Mesendoderm (in vitro differentiated cells): ENCODE results near the gene IGSF8.

Experiments used
- DNase-seq: peaks from one replicate; pipeline ENCODE4 v3.0.0; 2013
- H2AK5ac ChIP-seq: 2 replicates; pipeline ENCODE4 v1.6.1; 2013; ENCODE audit warnings: low read length, inconsistent platforms
- H2BK120ac ChIP-seq: 2 replicates; pipeline ENCODE4 v1.6.1; 2013; ENCODE audit warnings: low read depth, mild to moderate bottlenecking, low read length, moderate library complexity, mixed read lengths
- H2BK15ac ChIP-seq: replicated peaks from 2 replicates; pipeline ENCODE4 v1.6.1; 2013; ENCODE audit warnings: low read depth, mild to moderate bottlenecking, moderate library complexity
- H2BK5ac ChIP-seq: 2 replicates; pipeline ENCODE4 v1.6.1; 2013; ENCODE audit warnings: low read length, inconsistent platforms
- H3K18ac ChIP-seq: 2 replicates; pipeline ENCODE4 v1.6.1; 2013; ENCODE audit warnings: mild to moderate bottlenecking, low read length, mixed read lengths
- H3K23ac ChIP-seq: one replicate; pipeline ENCODE4 v1.6.1; 2013; ENCODE audit warnings: low read length
- H3K27ac ChIP-seq: 2 replicates; pipeline ENCODE4 v1.5.1; 2013; ENCODE audit warnings: low read depth, mild to moderate bottlenecking, inconsistent platforms, low read length, moderate library complexity
- H3K27me3 ChIP-seq: 2 replicates; pipeline ENCODE4 v1.6.1; 2013; ENCODE audit warnings: low read length, control low read depth, mild to moderate bottlenecking, inconsistent platforms; ENCODE audit not compliant: insufficient read depth, poor library complexity
- H3K36me3 ChIP-seq: 2 replicates; pipeline ENCODE4 v1.6.1; 2013; ENCODE audit warnings: low read length, inconsistent platforms; ENCODE audit not compliant: control insufficient read depth, insufficient read depth
- H3K4ac ChIP-seq: one replicate; pipeline ENCODE4 v1.6.1; 2013; ENCODE audit warnings: low read depth, mild to moderate bottlenecking, low read length, moderate library complexity
- H3K4me1 ChIP-seq: 2 replicates; pipeline ENCODE4 v1.6.1; 2013; ENCODE audit warnings: low read depth, low read length, inconsistent platforms; ENCODE audit not compliant: control insufficient read depth
- H3K4me2 ChIP-seq: 2 replicates; pipeline ENCODE4 v1.6.1; 2013; ENCODE audit warnings: low read length
- H3K4me3 ChIP-seq: 2 replicates; pipeline ENCODE4 v1.5.1; 2013; ENCODE audit warnings: mild to moderate bottlenecking, low read length
- H3K56ac ChIP-seq: one replicate; pipeline ENCODE4 v1.6.1; 2013; ENCODE audit warnings: low read length
- H3K79me1 ChIP-seq: 2 replicates; pipeline ENCODE4 v1.6.1; 2013; ENCODE audit warnings: low read length, inconsistent platforms
- H3K79me2 ChIP-seq: 2 replicates; pipeline ENCODE4 v1.6.1; 2013; ENCODE audit warnings: mild to moderate bottlenecking, low read length; ENCODE audit not compliant: control insufficient read depth, insufficient read depth
- H3K9ac ChIP-seq: 2 replicates; pipeline ENCODE4 v1.6.1; 2013; ENCODE audit warnings: low read length, inconsistent platforms
- H4K5ac ChIP-seq: one replicate; pipeline ENCODE4 v1.6.1; 2013; ENCODE audit warnings: low read length
- H4K8ac ChIP-seq: one replicate; pipeline ENCODE4 v1.6.1; 2013; ENCODE audit warnings: low read depth, mild to moderate bottlenecking, control low read depth, low read length, moderate library complexity
- WGBS: extraction: QIAGEN DNeasy Blood & Tissue Kit; methylation state at CpG from one replicate; pipeline ENCODE4 v1.1.7; 2013; ENCODE audit warnings: low lambda C conversion rate, missing lambda C conversion rate; ENCODE audit not compliant: insufficient coverage; ENCODE audit errors: extremely low coverage; 5-methylcytosine and 5-hydroxymethylcytosine counted together

The IGSF8 gene

DNA sequence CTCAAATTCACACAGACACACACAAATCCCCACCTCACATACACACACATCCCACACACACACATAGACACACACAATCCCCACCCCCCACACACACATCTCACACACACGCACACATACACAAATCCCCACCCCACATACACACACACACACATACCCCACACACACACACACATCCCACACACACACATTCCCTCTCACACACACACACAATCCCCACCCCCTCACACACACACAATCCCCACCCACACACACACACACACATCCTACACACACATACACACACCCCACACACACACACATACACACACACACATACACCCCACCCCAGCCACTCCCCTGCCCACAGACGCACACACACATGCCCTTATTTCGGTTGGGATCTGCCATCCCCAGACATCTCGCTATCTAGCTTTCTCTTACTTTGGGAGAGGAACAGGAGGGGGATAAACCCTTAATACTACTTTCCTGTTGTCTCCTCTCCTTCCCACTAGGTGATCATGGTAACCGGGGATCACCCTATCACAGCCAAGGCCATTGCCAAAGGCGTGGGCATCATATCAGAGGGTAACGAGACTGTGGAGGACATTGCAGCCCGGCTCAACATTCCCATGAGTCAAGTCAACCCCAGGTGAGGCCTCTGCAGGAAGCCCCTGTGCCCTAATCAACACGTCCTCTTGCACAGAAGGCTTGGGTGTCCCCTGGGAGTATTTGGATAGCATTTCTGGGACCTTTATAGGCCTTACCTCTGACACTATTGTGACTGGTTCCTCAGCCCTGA is 35.8 kb upstream of the IGSF8 start:
- H2BK120ac ChIP-seq = no peak overlapping the region
- no peak overlapping the region for H3K9ac ChIP-seq
- no peaks in the 10 kb centered on the region for H3K27me3 ChIP-seq
- H3K79me1 ChIP-seq = no peaks in the 10 kb centered on the region
- no peak overlapping the region for H3K4me2 ChIP-seq
- no peak overlapping the region for H3K4me3 ChIP-seq
- no peak overlapping the region for H3K23ac ChIP-seq
- no peak overlapping the region for H2BK5ac ChIP-seq
- no peak overlapping the region for H4K5ac ChIP-seq
- H3K4ac ChIP-seq = no peak overlapping the region
- no peak for DNase-seq
- WGBS = 100% methylated on average over 1 of the region's 9 CpGs
- H3K79me2 ChIP-seq = no peaks in the 10 kb centered on the region
- no peaks in the 10 kb centered on the region for H3K4me1 ChIP-seq
- no peak overlapping the region for H2BK15ac ChIP-seq
- H2AK5ac ChIP-seq = no peak overlapping the region
- H3K27ac ChIP-seq = no peak overlapping the region
- no peak overlapping the region for H3K56ac ChIP-seq
- H4K8ac ChIP-seq = no peak overlapping the region
- no peaks in the 10 kb centered on the region for H3K36me3 ChIP-seq
- H3K18ac ChIP-seq = no peak overlapping the region

DNA sequence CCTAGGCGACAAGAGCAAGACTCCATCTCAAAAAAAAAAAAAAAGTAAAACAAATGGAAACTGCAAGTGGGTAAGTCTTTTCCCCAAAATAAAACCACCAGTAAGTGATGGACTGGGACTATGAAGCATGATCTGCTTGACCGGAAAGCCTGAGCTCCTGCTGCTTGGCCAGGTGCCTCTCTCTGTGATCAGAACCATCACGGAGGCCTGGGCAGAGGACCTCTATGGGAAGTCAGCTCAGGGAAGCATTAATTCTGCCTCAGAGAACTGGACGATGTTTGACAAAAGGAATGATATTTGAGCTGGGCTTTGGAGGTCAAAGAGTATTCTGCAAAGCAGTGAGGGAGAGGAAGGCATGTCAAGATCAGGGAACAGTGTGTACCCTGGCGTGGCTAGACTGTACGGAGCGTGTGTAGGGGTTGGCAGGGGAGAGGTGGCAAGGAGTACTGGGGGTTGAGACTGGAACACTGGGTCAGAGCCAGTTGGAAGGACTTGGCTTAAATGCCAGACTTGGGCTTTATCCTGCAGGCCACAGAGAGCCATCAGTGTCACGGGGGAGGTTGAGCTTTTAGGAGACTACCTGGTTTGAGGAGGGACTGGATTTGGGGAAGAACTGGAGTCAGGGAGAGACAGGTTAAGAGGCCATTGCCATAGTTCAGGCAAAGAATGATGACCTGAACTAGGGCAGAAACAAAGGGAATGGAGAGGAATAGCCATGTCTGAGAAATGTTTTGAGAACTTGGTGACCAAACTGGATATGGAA is 33.6 kb upstream of the IGSF8 start:
- Histone ChIP-seq H2BK120ac (no peak overlapping the region), H3K18ac (no peak overlapping the region), H3K79me2 (no peaks in the 10 kb centered on the region), H3K9ac (no peak overlapping the region), H3K4me3 (no peak overlapping the region), H3K36me3 (no peaks in the 10 kb centered on the region), H3K4ac (no peak overlapping the region), H3K27me3 (no peaks in the 10 kb centered on the region), H3K56ac (no peak overlapping the region), H4K8ac (no peak overlapping the region), H3K4me1 (no peaks in the 10 kb centered on the region), H3K79me1 (no peaks in the 10 kb centered on the region), H3K27ac (no peak overlapping the region), H2BK5ac (no peak overlapping the region), H4K5ac (no peak overlapping the region), H2BK15ac (no peak overlapping the region), H2AK5ac (no peak overlapping the region), H3K4me2 (no peak overlapping the region), H3K23ac (no peak overlapping the region)
- WGBS = no CpG with 5 or more reads among the region's 8 CpGs
- DNase-seq = no peak

DNA sequence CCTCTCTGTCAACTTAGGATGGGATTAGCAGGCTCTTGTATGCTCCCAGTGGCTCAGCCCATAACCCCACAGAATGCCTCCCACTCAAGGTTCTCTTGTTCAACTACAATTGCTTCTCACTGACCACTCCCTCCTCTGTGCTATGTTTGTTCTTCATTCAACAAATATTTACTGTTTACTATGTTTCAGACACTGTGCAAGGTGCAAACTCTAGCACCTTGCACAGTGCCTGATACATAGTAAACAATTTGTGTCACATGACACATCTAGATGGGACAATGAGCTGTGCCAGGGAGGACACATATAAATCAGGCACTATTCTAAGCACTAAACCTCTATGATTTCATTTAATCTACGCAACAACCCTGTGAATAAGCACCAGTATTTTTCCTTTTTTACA is 32.5 kb upstream of the IGSF8 start:
- H2BK120ac ChIP-seq = no peak overlapping the region
- H3K4ac ChIP-seq = no peak overlapping the region
- H3K27me3 ChIP-seq = no peaks in the 10 kb centered on the region
- no peak overlapping the region for H4K8ac ChIP-seq
- H3K79me1 ChIP-seq = no peaks in the 10 kb centered on the region
- H3K27ac ChIP-seq = no peak overlapping the region
- DNase-seq = no peak
- H3K4me3 ChIP-seq = no peak overlapping the region
- no peak overlapping the region for H3K4me2 ChIP-seq
- no peak overlapping the region for H3K56ac ChIP-seq
- no peak overlapping the region for H3K18ac ChIP-seq
- H4K5ac ChIP-seq = no peak overlapping the region
- H2BK5ac ChIP-seq = no peak overlapping the region
- no peak overlapping the region for H3K9ac ChIP-seq
- H3K36me3 ChIP-seq = no peaks in the 10 kb centered on the region
- no peak overlapping the region for H3K23ac ChIP-seq
- H3K79me2 ChIP-seq = no peaks in the 10 kb centered on the region
- H2BK15ac ChIP-seq = no peak overlapping the region
- H2AK5ac ChIP-seq = no peak overlapping the region
- no CpG with 5 or more reads among the region's 1 CpG for WGBS
- no peaks in the 10 kb centered on the region for H3K4me1 ChIP-seq

DNA sequence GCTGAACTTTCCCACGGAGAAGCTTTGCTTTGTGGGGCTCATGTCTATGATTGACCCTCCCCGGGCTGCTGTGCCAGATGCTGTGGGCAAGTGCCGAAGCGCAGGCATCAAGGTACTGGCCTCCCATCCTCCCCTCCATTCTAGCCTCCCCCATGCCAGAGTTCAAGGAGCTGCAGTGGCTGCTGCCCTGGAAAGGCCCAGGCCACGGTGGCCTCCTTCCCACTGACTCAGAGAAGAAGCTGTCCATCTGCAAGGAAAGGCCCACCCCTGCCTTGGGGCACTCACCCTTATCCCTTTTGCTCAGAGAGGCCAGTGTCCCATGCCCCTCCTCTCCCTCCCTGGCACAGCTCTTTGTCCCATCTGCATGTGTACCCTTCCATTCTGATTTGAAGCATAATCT is 32.1 kb upstream of the IGSF8 start:
- H3K4me3 ChIP-seq = no peak overlapping the region
- H3K79me2 ChIP-seq = no peaks in the 10 kb centered on the region
- H2BK15ac ChIP-seq = no peak overlapping the region
- no CpG with 5 or more reads among the region's 5 CpGs for WGBS
- no peak overlapping the region for H3K56ac ChIP-seq
- H3K27ac ChIP-seq = no peak overlapping the region
- H3K9ac ChIP-seq = no peak overlapping the region
- no peak overlapping the region for H3K18ac ChIP-seq
- no peak overlapping the region for H2BK5ac ChIP-seq
- no peak overlapping the region for H2AK5ac ChIP-seq
- H3K4ac ChIP-seq = no peak overlapping the region
- no peak overlapping the region for H4K8ac ChIP-seq
- no peak for DNase-seq
- no peak overlapping the region for H2BK120ac ChIP-seq
- H3K36me3 ChIP-seq = no peaks in the 10 kb centered on the region
- H4K5ac ChIP-seq = no peak overlapping the region
- H3K27me3 ChIP-seq = no peaks in the 10 kb centered on the region
- H3K4me1 ChIP-seq = no peaks in the 10 kb centered on the region
- no peak overlapping the region for H3K23ac ChIP-seq
- no peaks in the 10 kb centered on the region for H3K79me1 ChIP-seq
- H3K4me2 ChIP-seq = no peak overlapping the region

DNA sequence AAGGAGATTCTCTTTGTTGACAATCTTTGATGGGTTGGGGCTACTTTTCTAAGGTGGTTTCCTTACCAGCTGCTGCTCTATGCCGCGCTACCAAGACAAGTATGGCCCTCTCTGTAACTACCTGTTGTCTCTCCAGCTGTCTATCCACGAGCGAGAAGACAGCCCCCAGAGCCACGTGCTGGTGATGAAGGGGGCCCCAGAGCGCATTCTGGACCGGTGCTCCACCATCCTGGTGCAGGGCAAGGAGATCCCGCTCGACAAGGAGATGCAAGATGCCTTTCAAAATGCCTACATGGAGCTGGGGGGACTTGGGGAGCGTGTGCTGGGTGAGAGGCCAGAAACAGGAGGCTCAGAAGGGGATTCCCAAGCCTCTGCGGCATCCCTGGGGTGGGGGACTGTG is 31.5 kb upstream of the IGSF8 start:
- Histone ChIP-seq H2BK120ac (no peak overlapping the region), H3K79me1 (no peaks in the 10 kb centered on the region), H3K18ac (no peak overlapping the region), H3K79me2 (no peaks in the 10 kb centered on the region), H2BK5ac (no peak overlapping the region), H3K4me2 (no peak overlapping the region), H3K27ac (no peak overlapping the region), H3K36me3 (no peaks in the 10 kb centered on the region), H3K9ac (no peak overlapping the region), H3K4me1 (no peaks in the 10 kb centered on the region), H3K4ac (no peak overlapping the region), H3K27me3 (no peaks in the 10 kb centered on the region), H3K23ac (no peak overlapping the region), H2BK15ac (no peak overlapping the region), H3K56ac (no peak overlapping the region), H3K4me3 (no peak overlapping the region), H4K8ac (no peak overlapping the region), H2AK5ac (no peak overlapping the region), H4K5ac (no peak overlapping the region)
- no CpG with 5 or more reads among the region's 11 CpGs for WGBS
- DNase-seq = no peak
